GM18508 (cell line): Measurements from ENCODE around the gene WHRN.

Source experiments
- ATAC-seq: cut with Tn5 transposase; IDR thresholded peaks from one replicate; pipeline ENCODE4 v1.9.1; 2021; ENCODE audit warnings: moderate number of reproducible peaks; ENCODE audit not compliant: insufficient read depth, unreplicated experiment

Gene WHRN

DNA sequence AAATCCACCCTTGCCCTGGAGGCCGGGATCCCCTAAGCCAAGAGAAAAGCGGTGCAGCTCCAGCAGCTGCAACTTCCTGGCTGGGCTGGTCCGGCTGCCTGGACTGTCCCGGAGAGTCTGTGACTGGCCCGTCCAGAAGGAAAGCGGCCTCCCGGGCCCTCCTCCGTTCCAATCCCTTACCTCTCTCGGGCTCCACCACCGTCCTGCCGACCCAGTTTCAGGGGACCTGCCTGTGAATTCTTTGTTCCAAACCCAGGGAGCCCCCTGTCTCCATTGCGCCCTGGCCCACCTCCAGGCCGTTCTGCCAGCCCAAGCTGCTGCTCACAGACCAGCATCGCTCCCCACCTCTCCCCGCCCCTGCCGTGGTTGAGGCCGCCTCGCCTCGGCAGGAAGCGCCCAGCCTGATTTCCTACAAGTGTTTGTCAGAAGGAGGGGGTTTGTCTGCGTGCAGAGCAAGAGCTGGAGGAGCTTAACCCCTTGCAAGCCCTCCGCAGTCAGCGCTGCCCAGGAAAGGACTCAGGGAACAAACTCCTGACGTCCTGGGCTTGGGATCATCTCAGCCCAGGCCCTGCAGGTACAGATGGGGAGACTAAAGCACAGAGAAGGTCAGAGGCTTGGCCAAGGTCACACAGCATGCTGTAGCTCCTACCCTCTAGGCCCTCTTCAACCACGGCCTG lies 117.5 kb downstream of the WHRN start, which contains the start of gene AKNA:
AKNA (minus strand) TSS at position 303 of the 677 bp plus-strand sequence. CDS start 6,649 bp downstream, outside the sequence.
- no peak for ATAC-seq

DNA sequence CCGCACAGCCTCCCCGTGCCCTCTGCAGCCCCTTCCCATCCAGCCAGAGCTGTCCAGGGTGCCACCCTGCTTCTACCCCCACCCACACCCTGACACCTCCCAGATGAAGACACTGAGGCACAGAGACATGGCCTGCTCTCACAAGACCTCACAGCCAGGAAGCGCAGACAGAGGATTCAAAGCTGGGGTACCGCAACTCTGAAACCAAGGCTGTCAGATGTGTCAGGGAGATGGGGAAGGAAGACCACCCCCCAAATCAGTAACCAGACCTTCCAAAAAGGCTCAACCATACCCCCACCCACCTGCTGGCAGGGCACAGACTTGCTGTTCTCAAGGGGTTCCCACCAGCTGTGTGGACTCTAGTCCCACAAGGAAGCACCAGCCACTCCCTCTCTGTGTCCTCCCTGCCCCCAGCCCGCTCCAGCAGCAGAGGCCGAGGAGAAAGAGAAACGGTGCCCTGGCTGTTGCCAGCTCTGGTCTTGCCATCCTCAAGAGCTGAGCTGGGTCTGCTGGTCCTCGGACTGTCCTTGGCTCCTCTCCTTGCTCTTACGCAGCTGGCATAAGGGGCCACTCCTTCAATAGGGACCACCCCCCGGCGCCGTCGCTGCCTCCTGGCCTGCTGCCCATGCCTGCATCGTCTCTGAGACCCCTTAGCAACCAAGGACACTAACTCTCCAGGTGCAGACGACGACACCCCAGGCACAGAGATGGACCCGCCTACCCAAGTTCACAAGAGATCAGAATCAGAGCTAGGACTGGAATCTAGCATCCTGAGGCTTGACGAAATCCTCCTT lies 118.2 kb downstream of the WHRN start:
- ATAC-seq: no peak

DNA sequence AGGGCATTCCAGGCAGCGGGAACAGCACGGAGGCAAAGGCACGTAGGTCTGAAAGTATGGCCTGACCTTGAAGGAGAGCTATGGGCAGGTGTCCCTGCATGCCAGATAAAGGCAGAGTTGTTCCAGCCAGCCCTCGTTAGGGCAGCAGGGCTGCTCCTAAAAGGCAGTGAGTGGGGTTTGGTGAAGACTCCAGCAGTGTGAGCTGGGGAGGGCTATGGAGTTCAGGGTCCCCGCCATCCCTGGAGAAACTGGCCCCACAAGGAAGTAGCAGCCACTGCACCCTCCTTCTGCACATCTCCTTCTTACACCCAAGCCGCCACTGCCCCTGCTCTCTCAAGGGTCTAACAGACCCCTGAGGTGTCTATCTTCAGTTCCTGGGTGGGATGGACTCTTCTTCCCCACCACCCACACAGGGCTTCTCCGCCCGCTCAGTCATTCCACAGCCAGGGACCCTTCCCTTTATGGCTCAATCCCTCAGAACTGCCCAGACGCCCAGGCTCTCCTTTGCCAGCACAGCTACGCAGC lies 118.8 kb downstream of the WHRN start:
- no peak for ATAC-seq

DNA sequence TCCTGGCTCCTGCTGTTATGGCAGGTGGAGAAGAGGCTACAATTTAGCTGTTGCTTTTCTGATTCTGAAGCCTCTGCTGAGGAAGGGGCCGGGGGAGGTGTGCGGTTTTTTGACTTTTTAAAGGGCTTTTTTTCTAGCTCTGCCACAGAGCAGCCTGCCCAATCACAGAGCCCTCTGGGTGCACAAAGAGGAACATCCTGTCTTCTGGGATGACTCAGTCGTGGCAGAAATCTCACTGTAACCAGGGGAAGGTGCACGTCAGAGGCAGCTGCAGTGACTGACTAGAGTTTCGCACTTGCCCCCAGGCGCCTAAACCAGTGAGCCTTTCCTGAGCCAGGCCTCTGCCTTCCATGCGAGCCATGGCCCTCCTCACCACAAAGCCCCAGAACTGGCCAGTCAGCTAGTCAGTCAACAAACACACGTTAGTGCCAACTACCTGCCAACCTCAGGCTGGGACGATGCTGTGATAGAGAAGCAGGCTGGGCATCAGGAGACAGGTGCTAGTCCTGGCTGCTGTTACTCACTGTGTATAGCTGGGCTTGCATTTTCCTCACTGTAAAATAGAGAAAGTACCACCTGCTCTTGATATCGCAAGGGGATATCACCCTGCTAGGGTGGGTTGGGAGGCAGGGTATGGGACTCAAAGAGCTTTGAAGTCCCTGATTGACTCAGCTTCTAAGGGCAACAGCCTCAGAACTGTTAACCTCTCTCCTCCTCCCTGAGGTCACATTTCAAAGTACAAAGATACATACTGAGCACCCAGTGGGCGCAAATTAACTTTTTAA lies 119.7 kb downstream of the WHRN start:
- peak; percentile 68 for ATAC-seq

DNA sequence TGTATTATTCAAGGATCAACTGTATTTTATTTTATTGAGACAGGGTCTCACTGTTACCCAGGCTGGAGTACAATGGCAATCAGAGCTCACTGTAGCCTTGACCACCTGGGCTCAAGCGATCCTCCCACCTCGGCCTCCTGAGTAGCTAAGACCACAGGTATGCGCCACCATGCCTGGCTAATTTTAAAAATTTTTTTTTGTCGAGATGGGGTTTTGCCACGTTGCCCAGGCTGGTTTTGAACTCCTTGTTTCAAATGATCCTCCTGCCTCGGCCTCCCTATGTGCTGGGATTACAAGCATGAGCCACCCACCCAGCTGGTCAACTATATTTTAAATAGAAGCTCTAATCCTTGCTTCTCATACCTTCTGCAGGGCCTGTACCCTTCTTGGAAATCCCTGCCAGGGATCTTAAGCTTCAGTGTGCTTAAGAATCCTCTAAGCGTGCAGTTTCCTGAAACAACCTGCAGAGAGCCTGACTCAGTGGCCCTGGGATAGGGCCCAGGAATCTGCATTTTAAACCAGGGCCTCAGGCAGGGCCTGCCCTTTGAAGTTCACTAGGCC lies 120.4 kb downstream of the WHRN start:
- no peak for ATAC-seq

DNA sequence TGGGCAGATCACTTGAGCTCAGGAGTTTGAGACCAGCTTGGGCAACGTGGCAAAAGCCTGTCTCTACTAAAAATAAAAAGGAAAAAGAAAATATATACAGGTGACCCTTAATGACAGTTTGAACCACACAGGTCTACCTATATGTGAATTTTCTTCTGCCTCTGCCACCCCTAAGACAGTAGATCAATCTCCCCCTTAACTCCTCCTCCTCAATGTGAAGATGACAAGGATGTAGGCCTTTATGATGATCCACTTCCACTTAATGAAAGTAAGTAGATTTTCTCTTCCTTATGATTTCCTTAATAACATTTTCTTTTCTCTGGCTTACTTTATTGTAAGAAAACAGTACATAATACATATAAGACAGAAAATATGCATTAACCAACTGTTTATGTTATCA lies 120.9 kb downstream of the WHRN start:
- ATAC-seq: no peak

DNA sequence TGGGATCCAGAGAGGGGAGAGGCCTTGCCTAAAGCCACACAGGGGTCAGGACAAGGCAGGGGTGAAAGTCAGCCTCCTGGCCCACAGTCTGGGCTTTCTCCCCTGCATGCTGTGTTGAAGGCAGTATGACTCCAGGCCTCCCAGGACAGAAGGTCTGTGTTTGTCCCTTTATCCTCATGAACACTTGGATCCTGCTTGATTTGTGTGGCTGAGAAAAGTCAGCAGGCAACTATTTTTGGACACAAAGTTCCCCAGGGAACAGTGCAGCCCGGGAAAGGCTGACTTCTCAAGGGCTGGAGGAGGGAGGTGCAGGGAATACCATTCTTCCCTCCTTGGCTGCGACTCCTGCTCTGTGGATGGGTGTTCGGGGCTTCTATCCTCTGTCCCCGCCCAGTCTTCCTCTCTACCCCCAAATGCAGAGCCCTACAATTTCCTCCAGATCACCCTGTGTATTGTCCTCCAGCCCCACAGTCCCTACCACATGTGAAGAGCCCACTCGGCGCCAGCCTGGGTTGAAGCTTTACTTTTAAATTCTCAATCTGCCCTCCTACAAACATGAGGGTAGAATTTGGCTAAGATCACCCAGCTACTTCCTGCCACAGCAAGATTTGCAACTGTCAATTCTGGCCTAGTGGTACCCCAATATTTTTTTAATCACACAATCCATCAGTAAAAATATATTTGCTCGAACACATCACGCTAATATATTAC lies 121.6 kb downstream of the WHRN start:
- no peak for ATAC-seq

DNA sequence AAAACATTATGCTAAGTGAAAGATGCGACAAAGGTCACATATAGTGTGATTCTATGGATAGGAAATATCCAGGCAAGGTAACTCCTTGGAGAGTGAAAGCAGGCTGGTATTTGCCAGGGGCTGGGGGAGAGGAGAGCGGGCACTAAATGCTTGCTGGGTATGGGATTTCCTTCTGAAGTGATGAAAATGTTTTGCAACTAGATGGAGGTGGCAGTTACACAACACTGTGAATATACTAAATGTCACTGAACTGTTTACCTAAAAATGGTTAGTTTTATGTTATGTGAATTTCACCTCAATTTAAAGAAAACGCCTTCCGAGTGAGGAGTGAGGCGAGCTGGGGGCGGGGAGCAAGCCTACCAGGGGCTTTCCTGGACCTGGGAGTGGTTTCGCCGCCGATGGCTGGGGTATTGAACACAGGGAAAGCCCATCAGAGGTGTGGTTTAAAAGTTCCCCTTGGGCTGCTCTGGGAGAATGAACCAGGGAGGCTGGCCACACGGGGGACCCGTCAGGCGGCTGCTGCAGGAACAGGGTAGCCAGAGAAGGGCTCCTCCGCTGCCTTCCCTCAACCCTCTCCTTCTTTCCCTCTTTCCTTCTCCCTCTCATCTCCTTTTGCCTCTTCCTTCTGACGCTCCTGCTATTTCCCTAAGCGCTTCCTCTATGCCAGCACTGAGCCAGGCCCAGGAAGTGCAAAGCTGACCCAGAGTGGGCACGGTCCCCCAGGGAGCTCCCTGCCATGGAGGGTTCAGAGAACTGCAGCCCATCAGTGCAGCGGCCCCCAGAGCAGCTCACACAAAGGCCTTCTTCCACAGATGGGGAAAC lies 122.4 kb downstream of the WHRN start:
- no peak for ATAC-seq

DNA sequence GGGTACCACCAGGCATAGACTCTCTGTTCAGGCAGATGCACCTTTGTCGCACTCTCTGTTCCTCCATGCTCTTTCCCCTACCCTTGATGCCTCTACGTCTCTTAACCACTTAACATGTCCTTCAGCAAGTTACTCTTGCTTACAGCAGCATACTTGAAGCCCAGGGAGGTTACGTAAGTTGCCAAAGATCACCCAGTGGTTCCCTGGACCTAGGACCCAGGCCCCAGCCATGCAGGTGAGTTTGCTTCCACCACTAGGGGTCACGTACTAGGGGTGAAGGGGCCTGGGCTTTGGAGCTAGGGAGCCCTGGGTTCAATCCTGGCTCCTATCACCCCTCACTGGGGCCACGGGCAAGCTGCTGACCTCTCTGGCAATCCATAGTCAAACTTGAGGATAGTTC lies 126.4 kb downstream of the WHRN start:
- ATAC-seq: no peak

DNA sequence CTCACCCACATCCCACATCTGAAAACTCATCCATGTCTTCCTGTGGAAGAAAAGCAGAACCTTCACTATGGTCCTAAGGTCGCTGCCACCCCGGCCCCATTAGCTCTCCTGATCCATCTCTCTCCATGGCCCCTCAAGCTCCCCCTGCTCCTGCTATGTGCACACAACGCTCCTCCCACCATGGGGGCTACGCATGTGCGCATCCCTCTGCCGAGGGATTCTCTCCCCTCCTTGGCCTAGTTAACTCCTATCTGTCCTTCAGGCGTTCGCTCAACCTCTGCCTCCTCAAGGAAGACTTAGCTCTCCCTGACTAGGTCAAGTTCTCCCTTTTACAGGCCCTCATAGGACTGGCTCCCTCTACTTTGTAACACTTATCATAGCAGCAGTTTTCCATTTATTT lies 127.3 kb downstream of the WHRN start:
- ATAC-seq: no peak

DNA sequence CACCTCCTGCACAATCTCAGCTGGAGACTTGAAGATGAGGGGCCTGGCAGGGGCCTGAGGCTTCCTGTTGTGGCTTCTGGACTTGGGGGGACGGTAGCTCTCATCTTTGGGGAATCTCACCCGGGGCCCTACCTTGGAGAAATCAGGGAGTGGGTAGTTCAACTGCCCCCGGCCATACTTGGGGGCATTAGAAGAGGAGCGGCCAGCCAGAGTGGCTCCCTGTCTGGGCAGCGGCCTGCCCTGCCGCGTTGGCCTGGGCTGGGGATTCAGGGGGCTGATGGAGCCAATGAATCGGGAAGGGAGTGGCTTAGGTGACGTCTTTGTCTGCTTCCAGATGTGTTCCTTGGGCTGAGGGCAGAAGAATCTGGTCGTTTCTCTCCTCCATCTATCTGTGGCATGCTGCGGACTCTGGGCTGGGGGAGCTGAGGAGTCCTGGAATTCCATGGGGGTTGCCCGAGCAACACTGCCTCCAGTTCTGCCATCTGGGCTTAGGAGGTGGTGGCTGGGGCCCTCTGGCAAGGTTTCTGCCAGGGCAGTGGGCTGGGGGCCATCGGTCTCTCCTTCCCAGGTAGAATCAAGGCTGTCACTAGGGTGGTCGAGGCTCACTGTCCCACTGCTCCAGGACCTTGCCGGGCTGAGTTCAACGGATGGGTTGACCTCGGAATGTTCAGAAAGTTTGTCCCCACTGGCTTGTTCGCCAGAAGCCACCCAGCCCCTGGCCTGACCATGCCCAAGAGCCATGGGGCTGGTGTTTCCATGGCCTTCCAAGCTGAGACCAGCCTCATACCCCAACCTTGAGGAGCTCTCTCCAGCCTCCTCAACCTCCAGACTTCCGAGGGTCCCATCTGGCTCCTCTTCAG lies 128.5 kb downstream of the WHRN start:
- no peak for ATAC-seq

DNA sequence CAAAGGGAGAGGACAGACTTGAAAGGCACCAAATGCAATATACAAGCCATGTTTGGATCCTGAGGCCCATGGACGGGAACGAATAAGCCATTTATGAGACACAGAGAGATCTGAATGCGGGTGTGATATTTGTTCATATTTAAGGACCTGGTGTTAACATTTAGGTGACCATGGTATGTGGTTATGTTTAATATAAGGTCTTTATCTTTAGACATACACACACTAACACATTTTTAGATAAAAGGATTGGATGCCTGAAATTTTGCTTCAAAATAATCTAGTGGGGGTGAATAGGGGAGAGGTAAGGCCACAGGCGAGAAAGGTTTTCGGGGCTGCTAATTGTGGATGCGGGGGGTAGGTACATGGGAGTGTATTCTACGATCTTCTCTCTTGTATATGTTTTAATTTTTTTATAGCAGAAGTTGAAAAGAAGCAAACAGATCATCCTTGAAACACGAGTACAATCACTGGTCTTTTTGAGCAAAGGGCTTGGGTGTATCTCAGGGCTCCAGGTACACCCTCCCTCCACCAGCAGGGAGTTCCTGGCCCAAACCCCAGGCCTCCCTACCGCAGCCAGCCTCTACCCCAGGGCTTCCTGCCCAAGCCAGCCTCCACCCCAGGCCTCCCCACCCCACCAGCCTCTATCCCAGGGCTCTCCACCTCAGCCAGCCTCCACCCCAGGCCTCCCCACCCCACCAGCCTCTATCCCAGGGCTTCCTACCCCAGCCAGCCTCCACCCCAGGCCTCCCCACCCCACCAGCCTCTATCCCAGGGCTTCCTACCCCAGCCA lies 129.7 kb downstream of the WHRN start:
- ATAC-seq: no peak

DNA sequence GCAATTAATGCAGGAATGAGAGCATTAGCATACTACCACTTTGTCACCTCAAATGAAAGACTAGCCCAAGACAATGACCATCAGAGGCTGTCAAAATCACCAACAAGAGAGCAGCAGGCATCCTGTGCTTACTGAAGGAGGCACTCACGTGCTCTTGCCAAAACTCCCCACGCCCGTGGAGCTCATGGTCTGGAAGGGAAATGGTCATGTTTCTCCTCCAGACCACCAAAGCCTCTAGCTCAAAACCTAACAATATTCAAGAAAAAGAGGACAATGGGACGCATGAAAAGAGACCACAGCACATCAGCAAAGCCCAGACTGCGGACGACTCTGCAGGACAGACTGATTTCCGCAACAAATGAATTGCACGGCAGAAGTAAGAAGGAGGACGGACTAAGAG lies 130.3 kb downstream of the WHRN start:
- ATAC-seq: no peak

DNA sequence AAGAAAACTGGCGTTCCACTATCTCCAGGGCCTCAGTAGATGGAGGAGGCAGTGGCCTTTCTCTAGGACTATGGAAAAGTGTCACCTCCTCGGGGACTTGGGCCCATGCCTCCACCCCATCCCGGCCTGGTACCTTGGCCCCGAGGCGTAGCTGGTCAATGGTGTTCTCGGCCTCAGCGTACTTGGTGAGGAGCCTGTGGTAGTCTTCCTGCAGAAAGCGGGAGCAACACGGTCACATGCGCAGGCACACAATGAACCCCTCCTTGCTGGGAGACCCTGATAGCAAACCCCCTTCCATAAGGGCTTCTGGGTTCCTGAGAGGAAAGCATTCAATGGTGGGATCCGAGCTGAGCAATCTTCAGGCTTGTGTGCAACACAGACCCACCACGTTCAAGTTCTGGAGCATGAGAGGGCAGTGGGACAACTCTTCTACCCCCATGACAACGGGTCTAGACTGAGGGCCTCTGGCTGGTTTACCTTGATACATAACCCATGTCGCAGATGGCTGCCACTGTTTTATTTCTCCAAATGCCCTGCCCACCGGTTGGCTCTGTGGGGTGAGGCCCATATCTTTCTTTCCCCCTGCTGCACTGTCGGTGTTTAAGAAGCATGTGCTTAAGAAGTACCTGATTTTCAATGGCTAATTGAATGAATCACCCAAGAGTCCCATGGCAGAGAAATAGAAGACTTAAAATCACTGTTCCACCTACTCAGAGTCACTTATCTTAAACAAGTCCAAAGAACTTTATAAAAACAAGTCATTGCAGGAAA lies 131.1 kb downstream of the WHRN start:
- ATAC-seq: no peak

DNA sequence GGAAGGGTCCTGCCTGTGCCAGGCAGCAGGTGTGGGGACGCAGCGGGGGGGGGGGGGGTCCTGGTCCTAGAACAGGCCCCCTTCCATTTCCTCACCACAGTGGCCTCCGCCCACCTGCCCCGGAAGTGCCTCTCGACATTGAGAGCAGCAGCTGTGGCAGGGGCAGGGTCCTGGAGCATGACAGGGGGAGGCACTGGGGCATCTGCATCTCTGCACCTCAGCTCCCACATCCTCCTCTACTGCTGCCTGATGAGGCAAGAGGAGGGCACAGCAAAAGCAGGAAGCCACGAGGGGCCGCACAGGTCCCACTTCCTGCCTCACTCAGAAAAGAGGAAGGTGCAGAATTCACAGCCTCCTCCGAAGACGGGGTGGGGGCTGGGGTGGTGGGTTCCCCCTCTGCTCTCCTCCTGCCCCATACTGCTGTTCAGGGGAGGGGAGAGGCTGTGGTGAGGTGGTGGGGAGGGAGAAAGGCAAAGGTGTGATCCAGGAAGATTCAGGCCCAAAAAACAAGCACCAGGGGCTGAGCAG lies 132.3 kb downstream of the WHRN start:
- peak; percentile 92 for ATAC-seq
